SK-N-SH (cell line): Measurements from ENCODE around the gene XRCC5. TPM values are rescaled to one million over a fixed set of nuclear protein-coding genes. Genes with fewer than 3 reads are reported as not detected.
A peak's percentile ranks its signal among the peaks of the same experiment; 100 is the strongest.

Experiments
- CTCF ChIA-PET: fragments of 300-600, 350-600 bp; formaldehyde crosslinking; extraction: SDS; loops from one replicate; lab custom pipeline; 2021; lab: Yijun Ruan, JAX
- POLR2A ChIA-PET: fragments of 350-600 bp; sonication (Branson Sonifier 250); formaldehyde crosslinking; extraction: SDS; loops from one replicate; lab custom pipeline; 2020; ENCODE audit warnings: antibody characterized with exemption, inconsistent platforms; lab: Yijun Ruan, JAX
- DNase-seq: peaks from one replicate; pipeline ENCODE4 v3.0.0; 2012
- H2AFZ ChIP-seq: fragments of 200-600 bp; sonication (generic); 2 replicates; pipeline ENCODE4 v1.8.1; 2016; ENCODE audit warnings: antibody characterized with exemption, mild to moderate bottlenecking, low read depth
- H3F3A ChIP-seq: fragments of 200-600 bp; sonication (generic); replicated peaks from 2 replicates; pipeline ENCODE3; 2016; ENCODE audit warnings: antibody characterized with exemption, mild to moderate bottlenecking; ENCODE audit not compliant: insufficient read depth
- H3K27ac ChIP-seq, 2 experiments: fragments of 200-500 bp in 1 of 2; fragments of 200-600 bp in 1 of 2; sonication (Bioruptor generic) in 1 of 2; sonication (generic), shearing (Covaris generic) in 1 of 2; 2 replicates each; pipeline versions ENCODE4 v1.5.1 to v1.6.1; 2014 to 2016; ENCODE audit warnings: low read depth in 2 of 2, inconsistent platforms in 1 of 2, low read length in 1 of 2, mild to moderate bottlenecking in 1 of 2, mixed read lengths in 1 of 2
- H3K27me3 ChIP-seq: fragments of 200-600 bp; sonication (generic), shearing (Covaris generic); 2 replicates; pipeline ENCODE4 v1.6.1; 2016; ENCODE audit warnings: mixed run types; ENCODE audit not compliant: insufficient read depth
- H3K36me3 ChIP-seq, 2 experiments: fragments of 200-500 bp in 1 of 2; fragments of 200-600 bp in 1 of 2; sonication (Bioruptor generic) in 1 of 2; sonication (generic) in 1 of 2; replicated peaks in 1 of 2; 2 replicates each; pipeline versions ENCODE3 to v1.5.1; 2014 to 2016; ENCODE audit warnings: low read length in 1 of 2, mild to moderate bottlenecking in 1 of 2; ENCODE audit not compliant: insufficient read depth in 2 of 2, control insufficient read depth in 1 of 2
- H3K4me1 ChIP-seq, 2 experiments: fragments of 200-500 bp in 1 of 2; fragments of 200-600 bp in 1 of 2; sonication (Bioruptor generic) in 1 of 2; sonication (generic), shearing (Covaris generic) in 1 of 2; 2 replicates each; pipeline versions ENCODE4 v1.5.1 to v1.6.1; 2014 to 2016; ENCODE audit warnings: low read depth in 1 of 2, low read length in 1 of 2, mixed run types in 1 of 2; ENCODE audit not compliant: insufficient read depth in 2 of 2, control insufficient read depth in 1 of 2
- H3K4me2 ChIP-seq: fragments of 200-600 bp; sonication (generic), shearing (Covaris generic); 2 replicates; pipeline ENCODE4 v1.6.1; 2017; ENCODE audit warnings: mixed run types
- H3K4me3 ChIP-seq, 2 experiments: fragments of 200-500 bp in 1 of 2; fragments of 200-600 bp in 1 of 2; sonication (Bioruptor generic) in 1 of 2; sonication (generic), shearing (Covaris generic) in 1 of 2; 2 replicates each; pipeline versions ENCODE4 v1.5.1 to v1.8.1; 2014 to 2016; ENCODE audit warnings: low read depth in 2 of 2, inconsistent platforms in 1 of 2, low read length in 1 of 2, mild to moderate bottlenecking in 1 of 2, mixed read lengths in 1 of 2, moderate library complexity in 1 of 2
- H3K79me2 ChIP-seq: fragments of 200-600 bp; sonication (generic); 2 replicates; pipeline ENCODE4 v1.8.1; 2017; ENCODE audit warnings: mild to moderate bottlenecking; ENCODE audit not compliant: insufficient read depth
- H3K9ac ChIP-seq: fragments of 200-600 bp; sonication (generic); 2 replicates; pipeline ENCODE4 v1.6.1; 2017; ENCODE audit warnings: mixed run types
- H3K9me2 ChIP-seq: fragments of 200-600 bp; sonication (generic); 2 replicates; pipeline ENCODE4 v1.6.1; 2017; ENCODE audit warnings: mixed run types
- H3K9me3 ChIP-seq: fragments of 200-600 bp; sonication (generic); 2 replicates; pipeline ENCODE4 v1.6.1; 2017; ENCODE audit warnings: mixed run types, mild to moderate bottlenecking, moderate library complexity
- H4K20me1 ChIP-seq: fragments of 200-600 bp; sonication (generic); 2 replicates; pipeline ENCODE4 v1.6.1; 2017; ENCODE audit warnings: mild to moderate bottlenecking, mixed run types; ENCODE audit not compliant: insufficient read depth
- FOSL2 ChIP-seq: IDR thresholded peaks from 2 replicates; pipeline ENCODE4 v1.4.0; 2012; ENCODE audit warnings: low read depth, mild to moderate bottlenecking, moderate library complexity, borderline replicate concordance
- FOXJ3 ChIP-seq: sonication (generic); formaldehyde crosslinking; IDR thresholded peaks from 2 replicates; pipeline ENCODE4 v1.5.1; 2020; ENCODE audit warnings: mild to moderate bottlenecking, missing genetic modification reagents
- GABPA ChIP-seq: IDR thresholded peaks from 2 replicates; pipeline ENCODE4 v1.4.0; 2012; ENCODE audit warnings: low read depth, mild to moderate bottlenecking
- GATA2 ChIP-seq: sonication (generic); formaldehyde crosslinking; IDR thresholded peaks from 2 replicates; pipeline ENCODE4 v1.5.0; 2020; ENCODE audit warnings: mild to moderate bottlenecking, missing genetic modification reagents
- IRF3 ChIP-seq: fragments of 150-350 bp; IDR thresholded peaks from 2 replicates; pipeline ENCODE4 v1.6.1; 2016; ENCODE audit warnings: mild to moderate bottlenecking, low read depth, low read length
- JUND ChIP-seq: IDR thresholded peaks from 2 replicates; pipeline ENCODE4 v1.4.0; 2012
- NRF1 ChIP-seq: IDR thresholded peaks from 2 replicates; pipeline ENCODE4 v1.6.1; 2012; ENCODE audit warnings: low read depth, mild to moderate bottlenecking, low read length
- POLR2AphosphoS5 ChIP-seq: IDR thresholded peaks from 2 replicates; pipeline ENCODE4 v1.6.1; 2012; ENCODE audit warnings: low read depth, low read length
- RAD21 ChIP-seq: IDR thresholded peaks from 2 replicates; pipeline ENCODE4 v1.6.1; 2012; ENCODE audit warnings: mild to moderate bottlenecking, low read length
- RCOR1 ChIP-seq: fragments of 150-350 bp; IDR thresholded peaks from 2 replicates; pipeline ENCODE4 v1.6.1; 2017; ENCODE audit warnings: antibody characterized with exemption, low read length
- RXRA ChIP-seq: IDR thresholded peaks from 2 replicates; pipeline ENCODE4 v1.4.0; 2012; ENCODE audit warnings: low read depth, mild to moderate bottlenecking, borderline replicate concordance
- SIN3A ChIP-seq: IDR thresholded peaks from 2 replicates; pipeline ENCODE4 v1.6.1; 2012; ENCODE audit warnings: low read depth, mild to moderate bottlenecking, low read length, moderate library complexity, borderline replicate concordance
- SMC3 ChIP-seq: IDR thresholded peaks from 2 replicates; pipeline ENCODE4 v1.6.1; 2012; ENCODE audit warnings: low read depth, low read length, improper control_type of control experiment
- USF2 ChIP-seq: fragments of 150-350 bp; IDR thresholded peaks from 2 replicates; pipeline ENCODE4 v1.6.1; 2017; ENCODE audit warnings: antibody characterized with exemption, low read length, low read depth, borderline replicate concordance
- YY1 ChIP-seq: IDR thresholded peaks from 2 replicates; pipeline ENCODE4 v1.4.0; 2012; ENCODE audit warnings: low read depth, mild to moderate bottlenecking
- WGBS: methylation state at CpG from one replicate; pipeline ENCODE4 v1.1.6; 2017; ENCODE audit warnings: low lambda C conversion rate; 5-methylcytosine and 5-hydroxymethylcytosine counted together
- polyA plus RNA-seq, 3 experiments: library from polyadenylated mRNA; depleted of rRNA; stranded (reverse); fragments of >200 nt; gene quantifications; 2 replicates each; pipeline ENCODE4 v1.2.3, GENCODE V29; 2012
- TF ChIP-seq, protein P1 (sequence below): IDR thresholded peaks from 2 replicates; pipeline ENCODE4 v1.4.0; 2012; ENCODE audit warnings: low read depth, borderline replicate concordance
- TF ChIP-seq, protein P2 (sequence below): fragments of 200-600 bp; sonication (generic); IDR thresholded peaks from 2 replicates; pipeline ENCODE4 v1.6.1; 2017; ENCODE audit warnings: antibody characterized with exemption, mild to moderate bottlenecking, moderate library complexity

XRCC5 gene
- polyA plus RNA-seq, 1 of the 3 experiments (the other 2 are of a cell fraction) = 125 TPM

DNA sequence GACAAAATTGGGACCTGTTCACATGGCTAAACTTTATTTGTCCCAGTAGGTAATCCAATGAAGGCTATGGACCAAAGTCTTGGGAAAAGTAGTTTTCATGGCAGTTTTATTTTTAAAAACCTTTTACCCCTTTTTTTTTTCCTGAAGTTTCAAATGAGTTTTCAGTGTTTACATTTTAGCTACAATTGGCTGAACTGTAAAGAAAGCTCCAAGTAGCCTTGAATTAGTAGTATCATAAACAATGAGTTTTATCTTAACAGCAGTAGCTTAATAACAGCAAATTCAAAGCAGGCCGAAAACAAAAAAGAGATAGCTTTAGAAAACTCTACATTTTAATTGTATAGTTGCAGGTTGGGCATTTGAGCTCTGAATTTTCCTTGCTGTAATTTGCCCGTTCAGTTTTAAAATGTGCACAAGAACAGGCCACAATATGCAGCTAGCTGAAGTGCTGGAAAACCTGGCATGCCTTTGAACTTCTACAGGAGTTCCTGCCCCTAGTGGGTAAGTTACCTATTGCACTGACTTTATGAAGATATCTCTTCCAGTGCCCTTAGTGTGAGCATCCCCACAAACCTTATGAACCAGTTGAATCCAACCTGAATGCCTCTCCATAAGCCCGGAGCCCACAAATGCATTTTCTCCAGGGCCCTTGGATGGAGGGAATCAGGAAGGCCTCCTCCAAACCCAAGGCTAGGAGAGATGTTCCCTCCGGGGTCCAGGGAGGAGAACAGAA lies 106.7 kb downstream of the XRCC5 start:
- POLR2A ChIA-PET = no interaction called here
- no peak for DNase-seq

GRCh38 chr2:216216951-216217903 lies 108.1 kb downstream of the XRCC5 start:
- WGBS = 28% methylated on average over 6 of the region's 7 CpGs
- peaks cover 18 to 28% of the 10 kb centered on the region in 2 experiments for H3K36me3 ChIP-seq
- H3K4me3 ChIP-seq = peak overlapping the region; percentile 10 to 35; a peak in 2 of 4 replicates
- H3F3A ChIP-seq = peaks cover 60% of the 10 kb centered on the region
- H3K27me3 ChIP-seq = no peaks in the 10 kb centered on the region
- no peaks in the 10 kb centered on the region for H4K20me1 ChIP-seq
- H3K4me1 ChIP-seq = peaks cover 42 to 44% of the 10 kb centered on the region in 2 experiments
- no peaks in the 10 kb centered on the region for H3K9me2 ChIP-seq
- H3K4me2 ChIP-seq = peak overlapping the region; percentile 73
- peak overlapping the region; percentile 45; the same call in 1 of the 2 replicates for H3K9ac ChIP-seq
- CTCF ChIA-PET = interaction anchor here (0.9 to 2.5 kb wide), 8 partner anchors 13 to 186 kb away, joined by 3 to 8 read pairs (median 3); no protein-coding TSS in a partner anchor
- peak; percentile 58 for DNase-seq
- H3K27ac ChIP-seq = peak overlapping the region; percentile 91 to 95
- H3K9me3 ChIP-seq = no peaks in the 10 kb centered on the region
- H2AFZ ChIP-seq = peak overlapping the region; percentile 29; the same call in 1 of the 2 replicates
- H3K79me2 ChIP-seq = no peaks in the 10 kb centered on the region; the same call in 1 of the 2 replicates
- POLR2A ChIA-PET = interaction anchor here (1.2 kb wide), 1 partner anchor 8 kb away, joined by 4 read pairs; no protein-coding TSS in a partner anchor
- peak; percentile 80 for TF ChIP-seq POLR2AphosphoS5
- peak; percentile 94 for TF ChIP-seq RXRA
- no peak for TF ChIP-seq USF2
- peak; percentile 17; the same call in 1 of the 2 replicates for TF ChIP-seq FOXJ3 (CRISPR knock-in tag)
- TF ChIP-seq FOSL2 = peak; percentile 89
- TF ChIP-seq, protein P1, sequence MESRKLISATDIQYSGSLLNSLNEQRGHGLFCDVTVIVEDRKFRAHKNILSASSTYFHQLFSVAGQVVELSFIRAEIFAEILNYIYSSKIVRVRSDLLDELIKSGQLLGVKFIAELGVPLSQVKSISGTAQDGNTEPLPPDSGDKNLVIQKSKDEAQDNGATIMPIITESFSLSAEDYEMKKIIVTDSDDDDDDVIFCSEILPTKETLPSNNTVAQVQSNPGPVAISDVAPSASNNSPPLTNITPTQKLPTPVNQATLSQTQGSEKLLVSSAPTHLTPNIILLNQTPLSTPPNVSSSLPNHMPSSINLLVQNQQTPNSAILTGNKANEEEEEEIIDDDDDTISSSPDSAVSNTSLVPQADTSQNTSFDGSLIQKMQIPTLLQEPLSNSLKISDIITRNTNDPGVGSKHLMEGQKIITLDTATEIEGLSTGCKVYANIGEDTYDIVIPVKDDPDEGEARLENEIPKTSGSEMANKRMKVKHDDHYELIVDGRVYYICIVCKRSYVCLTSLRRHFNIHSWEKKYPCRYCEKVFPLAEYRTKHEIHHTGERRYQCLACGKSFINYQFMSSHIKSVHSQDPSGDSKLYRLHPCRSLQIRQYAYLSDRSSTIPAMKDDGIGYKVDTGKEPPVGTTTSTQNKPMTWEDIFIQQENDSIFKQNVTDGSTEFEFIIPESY = 0 out of 2 replicates have a peak, but pooled peaks have one; percentile 20
- peak; percentile 66 for TF ChIP-seq GATA2 (CRISPR knock-in tag)
- no peak for TF ChIP-seq RCOR1
- TF ChIP-seq IRF3 = no peak
- TF ChIP-seq SIN3A = peak; percentile 55; the same call in 1 of the 2 replicates
- no peak for TF ChIP-seq YY1

More for the DNA sequence above, 106.7 kb downstream of the XRCC5 start:
- Histone ChIP-seq H2AFZ (no peak overlapping the region), H3K4me1 (peaks cover 40 to 47% of the 10 kb centered on the region in 2 experiments), H3K79me2 (no peaks in the 10 kb centered on the region; the same call in 1 of the 2 replicates), H3K36me3 (peaks cover 19 to 27% of the 10 kb centered on the region in 2 experiments), H3K9ac (no peak overlapping the region), H3K27me3 (no peaks in the 10 kb centered on the region), H3K4me2 (peak overlapping the region; percentile 73; the same call in 1 of the 2 replicates), H3K9me2 (no peaks in the 10 kb centered on the region), H3K4me3 (no peak overlapping the region), H3K9me3 (no peaks in the 10 kb centered on the region), H3F3A (peaks cover 56% of the 10 kb centered on the region), H4K20me1 (no peaks in the 10 kb centered on the region), H3K27ac (peak overlapping the region; percentile 91 to 95)
- TF ChIP-seq SMC3 (peak; percentile 24; the same call in 1 of the 2 replicates), GABPA (no peak), JUND (no peak), GATA2 (CRISPR knock-in tag) (no peak), YY1 (no peak), RAD21 (peak; percentile 38), NRF1 (no peak)
- TF ChIP-seq, protein P2, sequence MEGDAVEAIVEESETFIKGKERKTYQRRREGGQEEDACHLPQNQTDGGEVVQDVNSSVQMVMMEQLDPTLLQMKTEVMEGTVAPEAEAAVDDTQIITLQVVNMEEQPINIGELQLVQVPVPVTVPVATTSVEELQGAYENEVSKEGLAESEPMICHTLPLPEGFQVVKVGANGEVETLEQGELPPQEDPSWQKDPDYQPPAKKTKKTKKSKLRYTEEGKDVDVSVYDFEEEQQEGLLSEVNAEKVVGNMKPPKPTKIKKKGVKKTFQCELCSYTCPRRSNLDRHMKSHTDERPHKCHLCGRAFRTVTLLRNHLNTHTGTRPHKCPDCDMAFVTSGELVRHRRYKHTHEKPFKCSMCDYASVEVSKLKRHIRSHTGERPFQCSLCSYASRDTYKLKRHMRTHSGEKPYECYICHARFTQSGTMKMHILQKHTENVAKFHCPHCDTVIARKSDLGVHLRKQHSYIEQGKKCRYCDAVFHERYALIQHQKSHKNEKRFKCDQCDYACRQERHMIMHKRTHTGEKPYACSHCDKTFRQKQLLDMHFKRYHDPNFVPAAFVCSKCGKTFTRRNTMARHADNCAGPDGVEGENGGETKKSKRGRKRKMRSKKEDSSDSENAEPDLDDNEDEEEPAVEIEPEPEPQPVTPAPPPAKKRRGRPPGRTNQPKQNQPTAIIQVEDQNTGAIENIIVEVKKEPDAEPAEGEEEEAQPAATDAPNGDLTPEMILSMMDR = peak; percentile 56
- CTCF ChIA-PET = interaction anchor here (0.6 to 1.0 kb wide), 3 partner anchors 26 to 54 kb away, joined by 3 read pairs; no protein-coding TSS in a partner anchor
- WGBS = 83% methylated on average over 4 of the region's 4 CpGs
